HepG2 (cell line): ENCODE measurements around the gene SLC9A9. TPM values are rescaled to one million over a fixed set of nuclear protein-coding genes. Genes with fewer than 3 reads are reported as not detected.

Experiments used
- ATAC-seq: fragments of 200-7000 bp; cut with Tn5 transposase; 3 replicates; pipeline ENCODE4 v1.9.1; 2020; ENCODE audit warnings: mild to moderate bottlenecking, moderate library complexity
- BruUV-seq: library from RNA; stranded (reverse); fragments of 400-500 nt; replicated peaks from 2 replicates; lab custom pipeline; 2021; lab: Mats Ljungman, UMichigan
- CTCF ChIA-PET: fragments of 300-600 bp; formaldehyde crosslinking; extraction: SDS; loops from one replicate; lab custom pipeline; 2021; ENCODE audit warnings: low total read pairs, inconsistent platforms, low intra/inter-chr PET ratio; lab: Yijun Ruan, JAX
- POLR2A ChIA-PET: fragments of 350-600 bp; sonication (Branson Sonifier 250); formaldehyde crosslinking; loops from one replicate; lab custom pipeline; 2020; ENCODE audit warnings: antibody characterized with exemption, inconsistent platforms; lab: Yijun Ruan, JAX
- DNase-seq: peaks from one replicate; pipeline ENCODE4 v3.0.0-alpha.2; 2015; ENCODE audit warnings: low spot score
- FAIRE-seq: peaks from 3 replicates; lab custom pipeline; 2011; peaks lifted over from hg19 to GRCh38; lab: Jason Lieb, UNC
- H2AFZ ChIP-seq: one replicate; pipeline ENCODE4 v1.6.1; 2011; ENCODE audit warnings: low read length, inconsistent platforms
- H3K27ac ChIP-seq: fragments of 300-600 bp; 3 replicates; pipeline ENCODE4 v1.8.0; 2011; ENCODE audit warnings: mixed run types, mild to moderate bottlenecking, mixed read lengths, low read length, inconsistent platforms; ENCODE audit not compliant: insufficient read depth; ENCODE audit errors: extremely low read length
- H3K27me3 ChIP-seq, 2 experiments: fragments of 200-600 bp in 1 of 2; 2 replicates in 1 of 2; 3 replicates in 1 of 2; pipeline versions ENCODE4 v1.6.0 to v1.8.0; 2011; ENCODE audit warnings: low read length in 2 of 2, mild to moderate bottlenecking in 2 of 2, moderate library complexity in 2 of 2, inconsistent platforms in 1 of 2; ENCODE audit not compliant: insufficient read depth in 2 of 2, control insufficient read depth in 1 of 2
- H3K36me3 ChIP-seq, 2 experiments: fragments of 200-600 bp in 1 of 2; replicated peaks in 1 of 2; 2 replicates in 1 of 2; 3 replicates in 1 of 2; pipeline versions ENCODE4 v1.5.1 to v1.8.0; 2011; ENCODE audit warnings: low read length in 2 of 2, inconsistent platforms in 1 of 2; ENCODE audit not compliant: insufficient read depth in 2 of 2, control insufficient read depth in 1 of 2
- H3K4me1 ChIP-seq: 2 replicates; pipeline ENCODE4 v1.5.1; 2012; ENCODE audit warnings: low read length, inconsistent platforms; ENCODE audit not compliant: insufficient read depth
- H3K4me2 ChIP-seq: 2 replicates; pipeline ENCODE4 v1.6.0; 2011; ENCODE audit warnings: low read depth, low read length, inconsistent platforms
- H3K4me3 ChIP-seq, 3 experiments: fragments of 200-600 bp in 1 of 3; sonication (generic), shearing (Covaris generic) in 1 of 3; replicated peaks in 1 of 3; 2 replicates each; pipeline ENCODE4 v1.5.1; 2011 to 2016; ENCODE audit warnings: low read length in 3 of 3, inconsistent platforms in 2 of 3, low read depth in 2 of 3, mild to moderate bottlenecking in 2 of 3, control low read depth in 1 of 3, mixed read lengths in 1 of 3; ENCODE audit not compliant: insufficient read depth in 1 of 3
- H3K79me2 ChIP-seq: one replicate; pipeline ENCODE4 v1.6.1; 2011; ENCODE audit warnings: low read length, inconsistent platforms; ENCODE audit not compliant: insufficient read depth
- H3K9ac ChIP-seq: 2 replicates; pipeline ENCODE4 v1.6.0; 2011; ENCODE audit warnings: mild to moderate bottlenecking, low read depth, low read length, inconsistent platforms; ENCODE audit not compliant: insufficient read depth
- H3K9me3 ChIP-seq: 2 replicates; pipeline ENCODE4 v1.5.1; 2012; ENCODE audit warnings: mild to moderate bottlenecking, low read length
- H4K20me1 ChIP-seq: 2 replicates; pipeline ENCODE4 v1.6.0; 2011; ENCODE audit warnings: inconsistent platforms, mild to moderate bottlenecking, low read length, moderate library complexity; ENCODE audit not compliant: insufficient read depth
- GATAD2A ChIP-seq: IDR thresholded peaks from 2 replicates; pipeline ENCODE4 v1.6.1; 2016
- ZNF3 ChIP-seq: IDR thresholded peaks from 2 replicates; pipeline ENCODE4 v1.7.0; 2017; ENCODE audit warnings: inconsistent platforms
- WGBS: methylation state at CpG from one replicate; pipeline ENCODE4 v1.1.6; 2017; ENCODE audit warnings: low lambda C conversion rate; 5-methylcytosine and 5-hydroxymethylcytosine counted together
- in situ Hi-C: cut with HindIII; loops from 2 replicates; pipeline ENCODE4 v1.10.0; 2017; ENCODE audit warnings: low pct_unique_long_range_greater_than_20kb; ENCODE audit not compliant: extremely low pct_ligation_motif_present
- intact Hi-C: fragments of 100-400 bp; cut with micrococcal nuclease; formaldehyde crosslinking; loops from one replicate; pipeline ENCODE4 v1.10.0; 2022; ENCODE audit not compliant: unreplicated experiment
- polyA plus RNA-seq, 8 experiments: library from polyadenylated mRNA; depleted of rRNA in 3 of 8; stranded (reverse) in 7 of 8; unstranded in 1 of 8; fragments of >200 nt; fragmentation: Illumina TruSeq in 4 of 8; extraction: Trizol in 4 of 8; gene quantifications; 2 replicates each; pipeline versions ENCODE4 v1.2.1 to v1.2.3, GENCODE V29; 2011 to 2016; ENCODE audit warnings: low read depth in 4 of 8, missing spikeins in 1 of 8, mixed read lengths in 1 of 8; ENCODE audit not compliant: insufficient read depth in 1 of 8
- total RNA-seq, 5 experiments: library from RNA; depleted of rRNA; stranded (reverse); fragments of >200 nt; fragmentation: Illumina TruSeq; extraction: Trizol; gene quantifications; 2 replicates each; pipeline ENCODE4 v1.2.3, GENCODE V29; 2016; ENCODE audit warnings: low read depth in 1 of 5
- TF ChIP-seq, protein P1 (sequence below): sonication (generic); formaldehyde crosslinking; IDR thresholded peaks from 2 replicates; pipeline ENCODE4; 2020; ENCODE audit warnings: missing genetic modification reagents, mild to moderate bottlenecking, borderline replicate concordance
- TF ChIP-seq, protein P2 (sequence below): sonication (generic); formaldehyde crosslinking; conservative IDR thresholded peaks from 2 replicates; pipeline ENCODE4 v1.8.0; 2022; ENCODE audit warnings: mild to moderate bottlenecking, moderate library complexity, missing genetic modification reagents

SLC9A9 gene
- total and polyA plus RNA-seq, 2 of the 13 experiments (the other 11 are each of a cell fraction or from before 2014, with no cell fraction given), result not detected

DNA sequence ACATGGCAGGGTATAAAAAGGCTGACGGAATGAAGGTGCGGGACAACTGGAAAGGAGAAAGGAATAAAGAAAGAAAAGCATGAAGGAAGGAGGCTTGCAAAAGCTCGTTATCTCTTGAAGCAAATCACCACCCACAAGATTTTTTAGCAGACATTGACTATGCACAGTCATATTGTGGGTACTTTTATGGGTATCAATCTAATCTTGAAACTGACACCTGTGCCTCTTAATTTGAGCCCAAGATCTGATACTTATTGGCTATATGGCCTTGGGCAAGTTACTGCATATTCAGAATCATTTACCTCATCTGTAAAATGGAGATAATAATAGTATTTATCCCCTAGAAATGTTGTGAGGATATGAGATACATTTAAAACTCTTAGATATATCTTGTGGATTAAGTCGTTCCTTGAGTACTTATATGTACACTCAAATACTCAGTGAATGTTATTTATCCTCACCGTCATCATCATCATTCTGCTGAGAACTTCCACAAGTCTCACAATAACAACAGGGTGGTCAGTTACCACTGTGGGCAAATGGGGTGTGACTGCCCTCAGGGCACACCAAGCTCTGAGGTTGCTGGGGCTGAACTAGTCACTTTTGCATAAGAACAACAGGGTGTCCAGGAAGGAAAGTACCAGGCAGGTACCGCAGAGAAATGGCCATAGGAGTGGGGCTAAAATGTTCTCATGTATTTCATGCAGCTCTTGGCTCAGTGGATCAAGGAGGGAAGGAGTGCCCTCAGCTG lies 266.1 kb downstream of the SLC9A9 start (continued):
- TF ChIP-seq, protein P1, sequence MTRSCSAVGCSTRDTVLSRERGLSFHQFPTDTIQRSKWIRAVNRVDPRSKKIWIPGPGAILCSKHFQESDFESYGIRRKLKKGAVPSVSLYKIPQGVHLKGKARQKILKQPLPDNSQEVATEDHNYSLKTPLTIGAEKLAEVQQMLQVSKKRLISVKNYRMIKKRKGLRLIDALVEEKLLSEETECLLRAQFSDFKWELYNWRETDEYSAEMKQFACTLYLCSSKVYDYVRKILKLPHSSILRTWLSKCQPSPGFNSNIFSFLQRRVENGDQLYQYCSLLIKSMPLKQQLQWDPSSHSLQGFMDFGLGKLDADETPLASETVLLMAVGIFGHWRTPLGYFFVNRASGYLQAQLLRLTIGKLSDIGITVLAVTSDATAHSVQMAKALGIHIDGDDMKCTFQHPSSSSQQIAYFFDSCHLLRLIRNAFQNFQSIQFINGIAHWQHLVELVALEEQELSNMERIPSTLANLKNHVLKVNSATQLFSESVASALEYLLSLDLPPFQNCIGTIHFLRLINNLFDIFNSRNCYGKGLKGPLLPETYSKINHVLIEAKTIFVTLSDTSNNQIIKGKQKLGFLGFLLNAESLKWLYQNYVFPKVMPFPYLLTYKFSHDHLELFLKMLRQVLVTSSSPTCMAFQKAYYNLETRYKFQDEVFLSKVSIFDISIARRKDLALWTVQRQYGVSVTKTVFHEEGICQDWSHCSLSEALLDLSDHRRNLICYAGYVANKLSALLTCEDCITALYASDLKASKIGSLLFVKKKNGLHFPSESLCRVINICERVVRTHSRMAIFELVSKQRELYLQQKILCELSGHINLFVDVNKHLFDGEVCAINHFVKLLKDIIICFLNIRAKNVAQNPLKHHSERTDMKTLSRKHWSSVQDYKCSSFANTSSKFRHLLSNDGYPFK (CRISPR knock-in tag), result no peak
- TF ChIP-seq, protein P2, sequence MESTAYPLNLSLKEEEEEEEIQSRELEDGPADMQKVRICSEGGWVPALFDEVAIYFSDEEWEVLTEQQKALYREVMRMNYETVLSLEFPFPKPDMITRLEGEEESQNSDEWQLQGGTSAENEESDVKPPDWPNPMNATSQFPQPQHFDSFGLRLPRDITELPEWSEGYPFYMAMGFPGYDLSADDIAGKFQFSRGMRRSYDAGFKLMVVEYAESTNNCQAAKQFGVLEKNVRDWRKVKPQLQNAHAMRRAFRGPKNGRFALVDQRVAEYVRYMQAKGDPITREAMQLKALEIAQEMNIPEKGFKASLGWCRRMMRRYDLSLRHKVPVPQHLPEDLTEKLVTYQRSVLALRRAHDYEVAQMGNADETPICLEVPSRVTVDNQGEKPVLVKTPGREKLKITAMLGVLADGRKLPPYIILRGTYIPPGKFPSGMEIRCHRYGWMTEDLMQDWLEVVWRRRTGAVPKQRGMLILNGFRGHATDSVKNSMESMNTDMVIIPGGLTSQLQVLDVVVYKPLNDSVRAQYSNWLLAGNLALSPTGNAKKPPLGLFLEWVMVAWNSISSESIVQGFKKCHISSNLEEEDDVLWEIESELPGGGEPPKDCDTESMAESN (CRISPR knock-in tag), result no peak
- no peak for TF ChIP-seq GATAD2A (CRISPR knock-in tag)

- H3K4me3 ChIP-seq, result no peak overlapping the region
- POLR2A ChIA-PET, result no interaction called here
- WGBS, result 0% methylated on average over 2 of the region's 2 CpGs
Observed at GRCh38 chr3:143578810-143579435, 269.3 kb downstream of the SLC9A9 start.

More at GRCh38 chr3:143578810-143579435, 269.3 kb downstream of the SLC9A9 start:
- DNase-seq (no peak), FAIRE-seq (no peak), ATAC-seq (no peak)
- BruUV-seq, result no TSS peak
- H3K4me2 ChIP-seq, result no peak overlapping the region
- H3K9ac ChIP-seq, result no peak overlapping the region
- no peaks in the 10 kb centered on the region for H3K4me1 ChIP-seq
- H4K20me1 ChIP-seq, result no peaks in the 10 kb centered on the region
- no peaks in the 10 kb centered on the region for H3K36me3 ChIP-seq
- TF ChIP-seq ZNF3 (CRISPR knock-in tag), result no peak
- intact Hi-C loops (no loop called here), in situ Hi-C loops (no loop called here)
- no peak overlapping the region for H3K27ac ChIP-seq
- H3K79me2 ChIP-seq, result no peaks in the 10 kb centered on the region
- no peaks in the 10 kb centered on the region for H3K9me3 ChIP-seq
- CTCF ChIA-PET, result no interaction called here
- no peak overlapping the region for H2AFZ ChIP-seq
- no peaks in the 10 kb centered on the region for H3K27me3 ChIP-seq
